Mucosa of stomach (tissue), 1 donor: ENCODE results near the gene TYR.

ENCODE experiments used
- H3K27me3 ChIP-seq: one replicate; pipeline ENCODE4 v1.7.0; 2013; ENCODE audit warnings: mild to moderate bottlenecking, low read length; ENCODE audit not compliant: control insufficient read depth, insufficient read depth
- H3K36me3 ChIP-seq: one replicate; pipeline ENCODE4 v1.7.0; 2013; ENCODE audit warnings: low read length; ENCODE audit not compliant: control insufficient read depth, insufficient read depth
- H3K4me1 ChIP-seq: one replicate; pipeline ENCODE4 v1.7.0; 2013; ENCODE audit warnings: mild to moderate bottlenecking, low read length; ENCODE audit not compliant: control insufficient read depth, insufficient read depth
- H3K4me3 ChIP-seq: one replicate; pipeline ENCODE4 v1.7.0; 2013; ENCODE audit warnings: low read length
- H3K9ac ChIP-seq: one replicate; pipeline ENCODE4 v1.7.0; 2013; ENCODE audit warnings: mild to moderate bottlenecking, low read length, moderate library complexity
- H3K9me3 ChIP-seq: one replicate; pipeline ENCODE4 v1.7.0; 2013; ENCODE audit warnings: mild to moderate bottlenecking, low read length, moderate library complexity; ENCODE audit not compliant: control insufficient read depth
- donor health status: Pancreatic carcinoma.

The TYR gene

GRCh38 chr11:89177691-89178231 is at the start of gene TYR:
Gene TYR, plus strand, starts transcription at chr11:89177875. Its CDS starts 79 bp downstream, at chr11:89177954.
- Histone ChIP-seq H3K9ac (no peak within 1 kb of the TSS), H3K36me3 (no peaks in the 10 kb centered on the region), H3K4me3 (no peak within 1 kb of the TSS), H3K9me3 (no peaks in the 10 kb centered on the region), H3K27me3 (no peaks in the 10 kb centered on the region), H3K4me1 (no peaks in the 10 kb centered on the region)

GRCh38 chr11:89136606-89137005 is 41.1 kb upstream of the TYR start:
- Histone ChIP-seq H3K9me3 (no peaks in the 10 kb centered on the region), H3K9ac (no peak overlapping the region), H3K27me3 (no peaks in the 10 kb centered on the region), H3K4me3 (no peak overlapping the region), H3K36me3 (no peaks in the 10 kb centered on the region), H3K4me1 (no peaks in the 10 kb centered on the region)

- no peaks in the 10 kb centered on the region for H3K9me3 ChIP-seq
- H3K9ac ChIP-seq = no peak overlapping the region
- no peaks in the 10 kb centered on the region for H3K27me3 ChIP-seq
- H3K4me1 ChIP-seq = no peaks in the 10 kb centered on the region
- H3K4me3 ChIP-seq = no peak overlapping the region
- H3K36me3 ChIP-seq = no peaks in the 10 kb centered on the region
Measured at GRCh38 chr11:89147229-89147628, 30.4 kb upstream of the TYR start.

- H3K4me3 ChIP-seq = no peak overlapping the region
- H3K27me3 ChIP-seq = no peaks in the 10 kb centered on the region
- no peaks in the 10 kb centered on the region for H3K36me3 ChIP-seq
- no peak overlapping the region for H3K9ac ChIP-seq
- H3K4me1 ChIP-seq = no peaks in the 10 kb centered on the region
- no peaks in the 10 kb centered on the region for H3K9me3 ChIP-seq
Measured at GRCh38 chr11:89159974-89160373, 17.7 kb upstream of the TYR start.

GRCh38 chr11:89161949-89162348 is 15.7 kb upstream of the TYR start:
- Histone ChIP-seq H3K27me3 (no peaks in the 10 kb centered on the region), H3K9me3 (no peaks in the 10 kb centered on the region), H3K4me1 (no peaks in the 10 kb centered on the region), H3K9ac (no peak overlapping the region), H3K4me3 (no peak overlapping the region), H3K36me3 (no peaks in the 10 kb centered on the region)

- Histone ChIP-seq H3K9me3 (no peaks in the 10 kb centered on the region), H3K36me3 (no peaks in the 10 kb centered on the region), H3K9ac (no peak overlapping the region), H3K4me3 (no peak overlapping the region), H3K4me1 (no peaks in the 10 kb centered on the region), H3K27me3 (no peaks in the 10 kb centered on the region)
Measured at GRCh38 chr11:89163686-89164085, 14.0 kb upstream of the TYR start.

GRCh38 chr11:89168396-89168795 is 9.3 kb upstream of the TYR start:
- H3K4me3 ChIP-seq = no peak overlapping the region
- no peaks in the 10 kb centered on the region for H3K36me3 ChIP-seq
- no peaks in the 10 kb centered on the region for H3K27me3 ChIP-seq
- H3K4me1 ChIP-seq = no peaks in the 10 kb centered on the region
- H3K9ac ChIP-seq = no peak overlapping the region
- no peaks in the 10 kb centered on the region for H3K9me3 ChIP-seq

GRCh38 chr11:89175796-89176195 is 1.9 kb upstream of the TYR start:
- Histone ChIP-seq H3K9ac (no peak overlapping the region), H3K27me3 (no peaks in the 10 kb centered on the region), H3K4me3 (no peak overlapping the region), H3K36me3 (no peaks in the 10 kb centered on the region), H3K4me1 (no peaks in the 10 kb centered on the region), H3K9me3 (no peaks in the 10 kb centered on the region)

- H3K9me3 ChIP-seq = no peaks in the 10 kb centered on the region
- no peak overlapping the region for H3K4me3 ChIP-seq
- H3K4me1 ChIP-seq = no peaks in the 10 kb centered on the region
- H3K27me3 ChIP-seq = no peaks in the 10 kb centered on the region
- H3K36me3 ChIP-seq = no peaks in the 10 kb centered on the region
- no peak overlapping the region for H3K9ac ChIP-seq
Measured at GRCh38 chr11:89176938-89177337, 737 bp upstream of the TYR start.

- Histone ChIP-seq H3K9me3 (no peaks in the 10 kb centered on the region), H3K36me3 (no peaks in the 10 kb centered on the region), H3K27me3 (no peaks in the 10 kb centered on the region), H3K4me1 (no peaks in the 10 kb centered on the region), H3K9ac (no peak overlapping the region), H3K4me3 (no peak overlapping the region)
Measured at GRCh38 chr11:89181111-89181510, 3.4 kb downstream of the TYR start.

- Histone ChIP-seq H3K4me1 (no peaks in the 10 kb centered on the region), H3K9me3 (no peaks in the 10 kb centered on the region), H3K9ac (no peak overlapping the region), H3K36me3 (no peaks in the 10 kb centered on the region), H3K27me3 (no peaks in the 10 kb centered on the region), H3K4me3 (no peak overlapping the region)
Measured at GRCh38 chr11:89182773-89183518, 5.3 kb downstream of the TYR start.

GRCh38 chr11:89184021-89184420 is 6.3 kb downstream of the TYR start:
- H3K9me3 ChIP-seq = no peaks in the 10 kb centered on the region
- H3K4me1 ChIP-seq = no peaks in the 10 kb centered on the region
- H3K27me3 ChIP-seq = no peaks in the 10 kb centered on the region
- H3K36me3 ChIP-seq = no peaks in the 10 kb centered on the region
- H3K4me3 ChIP-seq = no peak overlapping the region
- no peak overlapping the region for H3K9ac ChIP-seq
